ENCODE measurements around the gene MYT1. TPM values are rescaled to one million over a fixed set of nuclear protein-coding genes. Genes with fewer than 3 reads are reported as not detected.

Gene MYT1
- total and polyA plus RNA-seq, 9 of the 15 experiments (the other 6 are each of a cell fraction or from before 2014, with no cell fraction given): 0.02 to 0.12 (median 0.06) TPM; not detected in 4

- TF ChIP-seq TSC22D4 (tag; IDR thresholded peaks at IDR 0.05): no peak
- TF ChIP-seq ZBTB40 (IDR thresholded peaks at IDR 0.05): no peak
- no peak for TF ChIP-seq ZBTB40 (CRISPR knock-in tag; IDR thresholded peaks at IDR 0.05)
- no peak for TF ChIP-seq TAF15 (IDR thresholded peaks at IDR 0.05; ENCODE audit: low read depth, low read length)
- no peak for TF ChIP-seq SRF (CRISPR knock-in tag; IDR thresholded peaks at IDR 0.05)
- no peak for TF ChIP-seq MEF2A (IDR thresholded peaks at IDR 0.05; ENCODE audit: control insufficient read depth, low read depth, low read length)
- TF ChIP-seq SNAPC5 (CRISPR knock-in tag; IDR thresholded peaks at IDR 0.05): no peak
- TF ChIP-seq ZBTB1 (CRISPR knock-in tag; IDR thresholded peaks at IDR 0.05; ENCODE audit: borderline replicate concordance, low read depth): no peak
- no peak for TF ChIP-seq ZNF253 (CRISPR knock-in tag; conservative IDR thresholded peaks at IDR 0.05)
Measured at GRCh38 chr20:64156136-64156885, 7.9 kb upstream of the MYT1 start (continued).
